ENCODE data around the gene ARFGAP2.

GRCh38 chr11:47171061-47171838 lies 5.4 kb downstream of the ARFGAP2 start:
- no peak for TF ChIP-seq CTCF (IDR thresholded peaks at IDR 0.05; ENCODE audit: insufficient read depth, low read length)
- TF ChIP-seq SPI1 (IDR thresholded peaks at IDR 0.05; ENCODE audit: borderline replicate concordance, low read depth) = no peak
- no peak for TF ChIP-seq POLR2AphosphoS5 (IDR thresholded peaks at IDR 0.05; ENCODE audit: low read depth)
- no peak for TF ChIP-seq REST (IDR thresholded peaks at IDR 0.05; ENCODE audit: insufficient replicate concordance, low read depth)
- no peak for TF ChIP-seq GABPA (IDR thresholded peaks at IDR 0.05; ENCODE audit: low read depth)

All from HL-60 (cell line).